GM19351 (cell line): ENCODE data around the gene FANCF.
"Not testable (repeated sequence)": the region's sequence is repeated elsewhere in the genome, so short reads cannot be mapped to it uniquely, and the experiment has no call there.

Source experiments
- ATAC-seq: cut with Tn5 transposase; IDR thresholded peaks from one replicate; pipeline ENCODE4 v1.9.1; 2021; ENCODE audit warnings: mild to moderate bottlenecking, moderate library complexity; ENCODE audit not compliant: unreplicated experiment

FANCF gene

DNA sequence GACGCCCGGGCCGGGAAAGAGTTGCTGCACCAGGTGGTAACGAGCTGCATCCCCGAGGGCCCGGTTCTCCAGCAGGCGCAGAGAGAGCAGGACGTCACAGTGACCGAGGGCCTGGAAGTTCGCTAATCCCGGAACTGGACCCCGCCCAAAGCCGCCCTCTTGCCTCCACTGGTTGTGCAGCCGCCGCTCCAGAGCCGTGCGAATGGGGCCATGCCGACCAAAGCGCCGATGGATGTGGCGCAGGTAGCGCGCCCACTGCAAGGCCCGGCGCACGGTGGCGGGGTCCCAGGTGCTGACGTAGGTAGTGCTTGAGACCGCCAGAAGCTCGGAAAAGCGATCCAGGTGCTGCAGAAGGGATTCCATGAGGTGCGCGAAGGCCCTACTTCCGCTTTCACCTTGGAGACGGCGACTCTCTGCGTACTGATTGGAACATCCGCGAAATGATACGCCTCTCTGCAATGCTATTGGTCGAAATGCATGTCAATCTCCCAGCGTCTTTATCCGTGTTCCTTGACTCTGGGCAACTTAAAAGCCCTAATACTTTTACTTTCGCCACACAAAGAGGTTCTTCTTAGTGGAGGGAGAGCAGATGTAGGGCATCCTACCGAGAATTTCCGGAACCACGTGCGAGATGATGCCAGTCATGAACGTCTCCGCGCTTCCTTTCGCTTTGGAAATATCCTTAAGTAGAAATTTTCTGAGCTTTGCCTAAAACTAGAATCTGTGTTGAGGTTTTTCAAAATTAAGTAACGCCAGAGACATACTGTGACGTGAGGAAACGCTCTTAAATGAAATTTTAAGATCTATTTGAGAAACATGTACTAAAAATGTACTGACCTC, at the start of gene FANCF:
Gene FANCF, minus strand, starts transcription at position 376 of the 840 bp plus-strand sequence. Its CDS starts 13 bp downstream, at position 363.
- ATAC-seq: peak; percentile 94

- no peak for ATAC-seq
Observed at GRCh38 chr11:22674470-22675439, 49.1 kb upstream of the FANCF start.

DNA sequence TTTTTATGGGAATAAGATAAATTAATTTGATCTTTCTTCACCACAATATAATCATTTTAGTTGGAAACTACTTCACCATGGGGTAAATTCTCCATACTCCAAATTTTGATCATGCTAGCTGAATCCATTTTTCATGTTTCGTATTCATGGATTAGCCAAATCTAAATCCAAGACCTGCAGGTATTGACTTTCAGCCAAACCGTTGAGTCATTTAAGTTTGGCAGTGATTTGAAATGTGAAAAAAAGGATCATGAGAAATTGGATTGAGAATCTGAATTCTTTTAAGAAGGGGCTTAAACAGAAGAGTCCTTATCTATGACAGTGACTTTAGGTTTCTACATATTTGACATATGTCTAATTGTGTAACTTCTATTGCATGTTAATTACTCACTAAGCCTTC, 46.1 kb upstream of the FANCF start:
- no peak for ATAC-seq

- ATAC-seq: peak; percentile 41
Observed at GRCh38 chr11:22670830-22671229, 45.2 kb upstream of the FANCF start.

- ATAC-seq: no peak
Observed at GRCh38 chr11:22669368-22669767, 43.7 kb upstream of the FANCF start.

GRCh38 chr11:22668005-22668796, 42.6 kb upstream of the FANCF start:
- no peak for ATAC-seq

GRCh38 chr11:22666688-22667439, 41.2 kb upstream of the FANCF start:
- peak; percentile 74 for ATAC-seq

- ATAC-seq: peak; percentile 21
Observed at GRCh38 chr11:22666325-22666687, 40.7 kb upstream of the FANCF start, which contains the start of gene GAS2. TSS of gene GAS2 (plus strand) at chr11:22666611. CDS start at chr11:22674870, 8,259 bp downstream.

- ATAC-seq: no peak
Observed at GRCh38 chr11:22659783-22660182, 34.2 kb upstream of the FANCF start.

- peak; percentile 91 for ATAC-seq
Observed at GRCh38 chr11:22657101-22657694, 31.6 kb upstream of the FANCF start.

DNA sequence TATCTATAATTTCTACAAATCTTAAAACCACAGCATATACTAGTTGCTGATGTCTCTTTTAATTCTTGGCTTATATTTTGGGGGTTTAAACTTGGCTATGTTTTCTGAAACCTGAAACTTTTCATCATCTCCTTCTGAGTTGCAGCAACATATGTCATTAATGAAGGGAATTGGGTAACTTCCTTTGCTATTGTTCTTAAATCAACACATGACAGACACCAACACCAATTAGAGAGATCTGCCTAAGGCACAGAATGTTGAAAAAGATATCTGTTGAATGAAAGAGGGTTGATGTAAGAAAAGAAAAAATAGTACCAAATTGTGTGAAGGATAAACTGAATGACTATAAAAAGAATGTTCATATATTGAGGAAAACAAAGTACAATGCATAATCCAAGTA, 30.5 kb upstream of the FANCF start:
- ATAC-seq: no peak

DNA sequence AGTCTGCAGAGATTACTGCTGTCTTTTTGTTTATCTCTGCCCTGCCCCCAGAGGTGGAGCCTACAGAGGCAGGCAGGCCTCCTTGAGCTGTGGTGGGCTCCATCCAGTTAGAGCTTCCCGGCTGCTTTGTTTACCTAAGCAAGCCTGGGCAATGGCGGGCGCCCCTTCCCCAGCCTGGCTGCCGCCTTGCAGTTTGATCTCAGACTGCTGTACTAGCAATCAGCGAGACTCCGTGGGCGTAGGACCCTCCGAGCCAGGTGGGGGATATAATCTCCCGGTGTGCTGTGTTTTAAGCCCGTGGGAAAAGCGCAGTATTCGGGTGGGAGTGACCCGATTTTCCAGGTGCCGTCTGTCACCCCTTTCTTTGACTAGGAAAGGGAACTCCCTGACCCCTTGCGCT, 26.7 kb upstream of the FANCF start:
- not testable (repeated sequence) for ATAC-seq

DNA sequence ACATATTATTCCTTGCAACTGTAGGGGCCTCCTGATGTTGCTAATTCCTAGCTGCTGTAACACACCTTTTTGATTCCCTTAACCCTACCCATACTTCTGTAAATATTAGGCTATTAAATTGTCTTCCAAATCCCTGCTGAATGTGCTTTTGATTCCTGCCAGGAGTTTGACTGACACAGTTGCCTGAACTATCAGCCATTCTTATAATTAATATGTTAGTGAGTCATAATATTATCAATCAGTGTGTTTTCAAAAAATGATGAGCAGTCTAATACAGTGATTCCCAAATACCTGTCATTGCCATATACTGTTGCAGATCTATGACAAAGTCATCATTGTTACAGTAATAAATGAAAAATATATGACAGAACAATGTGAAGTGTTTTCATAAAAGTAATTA, 15.9 kb upstream of the FANCF start:
- no peak for ATAC-seq

DNA sequence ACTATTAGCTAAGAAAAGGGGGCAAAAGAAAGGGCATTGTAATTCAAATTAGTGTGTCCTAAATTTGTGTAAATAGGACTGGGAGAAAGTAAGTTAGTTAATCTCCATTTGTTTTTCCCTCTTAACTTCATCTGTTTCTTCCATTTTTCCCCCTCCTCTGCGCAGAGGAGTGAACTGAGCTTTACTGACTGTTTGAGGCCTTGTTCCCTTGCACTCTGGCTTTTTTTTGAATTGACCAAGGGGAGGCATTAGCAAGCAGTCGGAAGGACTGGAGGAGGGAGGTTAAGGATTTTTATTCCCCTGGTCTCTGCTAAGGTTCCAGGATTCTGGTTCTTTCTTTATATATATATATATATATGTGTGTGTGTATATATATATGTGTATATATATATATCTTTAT, 15.2 kb upstream of the FANCF start:
- no peak for ATAC-seq

DNA sequence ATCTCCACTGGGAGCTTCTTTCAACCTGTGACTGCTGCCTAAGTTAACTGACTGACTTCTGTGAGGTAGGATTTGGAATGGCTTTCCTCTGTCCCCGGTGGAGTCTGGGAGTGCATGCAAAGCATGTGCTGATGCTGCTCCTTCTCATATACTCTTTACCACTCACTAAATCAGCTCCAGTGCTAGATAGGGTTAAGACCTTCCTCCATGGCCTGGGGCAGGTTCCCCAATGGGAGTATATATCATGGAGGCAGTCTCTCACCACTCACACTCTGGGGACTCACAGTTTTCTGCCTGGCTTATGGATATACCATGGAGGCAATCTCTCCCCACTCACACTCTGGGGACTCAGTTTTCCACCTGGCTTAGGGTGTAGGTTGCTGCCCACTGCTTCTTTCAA, 10.1 kb upstream of the FANCF start:
- no peak for ATAC-seq

GRCh38 chr11:22634897-22635629, 9.4 kb upstream of the FANCF start:
- no peak for ATAC-seq

GRCh38 chr11:22633354-22633902, 7.8 kb upstream of the FANCF start:
- ATAC-seq: no peak

DNA sequence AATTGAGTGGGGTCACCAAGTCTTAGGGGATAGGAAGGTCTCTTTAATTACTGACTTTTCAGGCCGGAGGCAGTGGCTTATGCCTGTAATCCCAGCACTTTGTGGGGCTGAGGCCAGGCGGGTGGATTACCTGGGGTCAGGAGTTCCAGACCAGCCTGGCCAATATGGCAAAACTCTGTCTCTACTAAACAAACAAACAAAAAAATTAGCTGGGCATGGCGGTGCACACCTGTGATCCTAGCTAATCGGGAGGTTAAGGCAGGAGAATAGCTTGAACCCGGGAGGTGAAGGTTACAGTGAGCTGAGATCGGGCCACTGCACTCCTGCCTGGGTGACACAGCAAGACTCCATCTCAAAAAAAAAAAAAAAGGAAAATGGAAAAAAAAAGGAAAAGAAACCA, 1.8 kb upstream of the FANCF start:
- no peak for ATAC-seq
